Measurements from ENCODE around the gene DYNC1I1.
A peak's percentile ranks its signal among the peaks of the same experiment; 100 is the strongest.

Gene DYNC1I1

DNA sequence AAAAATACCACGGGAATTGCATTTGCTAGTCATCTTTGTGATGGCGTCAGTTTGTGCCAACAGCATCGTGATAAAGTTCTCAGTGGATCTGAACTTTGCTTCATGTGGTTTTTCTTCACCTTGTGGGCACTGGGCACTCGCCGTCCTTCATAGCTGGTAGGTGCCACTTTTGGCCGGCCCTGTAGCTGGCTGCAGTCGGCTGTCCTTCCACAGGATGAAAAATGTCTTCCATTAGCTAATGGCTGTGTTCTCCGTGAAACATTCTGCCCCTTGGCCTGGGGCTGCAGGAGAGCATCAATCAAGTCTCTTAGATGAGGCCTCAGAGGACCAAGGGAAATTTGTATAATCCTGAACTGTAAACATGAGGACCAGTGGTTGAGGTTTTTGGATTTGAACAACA lies 145.3 kb downstream of the DYNC1I1 start:
- Histone ChIP-seq H3K4me2 (ENCODE audit: low read depth, low read length, poor library complexity, severe bottlenecking) (peak overlapping the region; percentile 77), H3K79me2 (ENCODE audit: insufficient read depth, low read length) (no peaks in the 10 kb centered on the region), H3K9ac (ENCODE audit: low read depth, low read length, poor library complexity, severe bottlenecking) (no peak overlapping the region), H3K27me3 (ENCODE audit: insufficient read depth, low read length, poor library complexity, severe bottlenecking) (no peaks in the 10 kb centered on the region), H2AFZ (ENCODE audit: low read length) (0 out of 2 replicates have a peak overlapping the region, but pooled peaks have one; percentile 3), H4K20me1 (ENCODE audit: insufficient read depth, low read length, poor library complexity, severe bottlenecking) (no peaks in the 10 kb centered on the region), H3F3A (ENCODE audit: low read depth) (no peaks in the 10 kb centered on the region), H3K36me3 (ENCODE audit: insufficient read depth, low read length) (no peaks in the 10 kb centered on the region), H3K9me3 (ENCODE audit: insufficient read depth, low read depth, low read length) (no peaks in the 10 kb centered on the region), H3K4me3 (ENCODE audit: low read length, poor library complexity, severe bottlenecking) (peak overlapping the region; percentile 67), H3K9me2 (replicated peaks; ENCODE audit: low read depth, low read length) (no peaks in the 10 kb centered on the region), H3K4me1 (ENCODE audit: insufficient read depth, low read length, poor library complexity, severe bottlenecking) (no peaks in the 10 kb centered on the region)
- TF ChIP-seq CTCF (conservative IDR thresholded peaks at IDR 0.05; ENCODE audit: low read length) (no peak), EZH2phosphoT487 (IDR thresholded peaks at IDR 0.05; ENCODE audit: borderline replicate concordance) (no peak)

GRCh38 chr7:95919556-95919955 lies 147.2 kb downstream of the DYNC1I1 start:
- Histone ChIP-seq H3K4me2 (ENCODE audit: low read depth, low read length, poor library complexity, severe bottlenecking) (no peak overlapping the region), H3K4me1 (ENCODE audit: insufficient read depth, low read length, poor library complexity, severe bottlenecking) (no peaks in the 10 kb centered on the region), H3K4me3 (ENCODE audit: low read length, poor library complexity, severe bottlenecking) (no peak overlapping the region), H3F3A (ENCODE audit: low read depth) (no peaks in the 10 kb centered on the region), H3K79me2 (ENCODE audit: insufficient read depth, low read length) (no peaks in the 10 kb centered on the region), H2AFZ (ENCODE audit: low read length) (no peak overlapping the region), H4K20me1 (ENCODE audit: insufficient read depth, low read length, poor library complexity, severe bottlenecking) (no peaks in the 10 kb centered on the region), H3K27me3 (ENCODE audit: insufficient read depth, low read length, poor library complexity, severe bottlenecking) (no peaks in the 10 kb centered on the region), H3K36me3 (ENCODE audit: insufficient read depth, low read length) (no peaks in the 10 kb centered on the region), H3K9ac (ENCODE audit: low read depth, low read length, poor library complexity, severe bottlenecking) (no peak overlapping the region), H3K9me3 (ENCODE audit: insufficient read depth, low read depth, low read length) (no peaks in the 10 kb centered on the region), H3K9me2 (replicated peaks; ENCODE audit: low read depth, low read length) (no peaks in the 10 kb centered on the region)
- TF ChIP-seq CTCF (conservative IDR thresholded peaks at IDR 0.05; ENCODE audit: low read length), result peak; percentile 35
- TF ChIP-seq EZH2phosphoT487 (IDR thresholded peaks at IDR 0.05; ENCODE audit: borderline replicate concordance), result no peak

DNA sequence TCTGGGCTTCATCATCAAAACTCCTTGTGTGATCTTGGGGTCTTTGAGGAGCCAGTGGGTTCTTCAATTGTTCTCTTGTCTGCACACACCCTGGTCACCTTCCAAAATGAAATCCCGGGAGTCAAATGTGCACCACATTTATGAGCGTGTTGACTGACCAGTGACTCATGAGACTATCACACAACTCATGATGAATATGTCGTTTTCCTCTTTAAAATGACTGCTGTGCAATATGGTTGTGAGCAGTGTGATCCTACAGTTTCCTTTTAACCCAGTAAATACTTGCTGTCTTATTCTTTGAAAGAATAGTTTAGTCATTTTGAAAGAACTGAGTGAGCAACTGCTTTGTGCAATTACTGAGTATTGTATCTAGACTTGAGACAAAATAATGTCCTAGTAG lies 149.2 kb downstream of the DYNC1I1 start:
- no peaks in the 10 kb centered on the region for H3K9me2 ChIP-seq (replicated peaks; ENCODE audit: low read depth, low read length)
- no peak overlapping the region for H3K9ac ChIP-seq (ENCODE audit: low read depth, low read length, poor library complexity, severe bottlenecking)
- H3F3A ChIP-seq (ENCODE audit: low read depth), result no peaks in the 10 kb centered on the region
- H3K4me1 ChIP-seq (ENCODE audit: insufficient read depth, low read length, poor library complexity, severe bottlenecking), result no peaks in the 10 kb centered on the region
- H3K27me3 ChIP-seq (ENCODE audit: insufficient read depth, low read length, poor library complexity, severe bottlenecking), result no peaks in the 10 kb centered on the region
- H3K4me3 ChIP-seq (ENCODE audit: low read length, poor library complexity, severe bottlenecking), result no peak overlapping the region
- H4K20me1 ChIP-seq (ENCODE audit: insufficient read depth, low read length, poor library complexity, severe bottlenecking), result no peaks in the 10 kb centered on the region
- no peak overlapping the region for H3K4me2 ChIP-seq (ENCODE audit: low read depth, low read length, poor library complexity, severe bottlenecking)
- no peak overlapping the region for H2AFZ ChIP-seq (ENCODE audit: low read length)
- no peaks in the 10 kb centered on the region for H3K9me3 ChIP-seq (ENCODE audit: insufficient read depth, low read depth, low read length)
- H3K79me2 ChIP-seq (ENCODE audit: insufficient read depth, low read length), result no peaks in the 10 kb centered on the region
- no peaks in the 10 kb centered on the region for H3K36me3 ChIP-seq (ENCODE audit: insufficient read depth, low read length)
- TF ChIP-seq EZH2phosphoT487 (IDR thresholded peaks at IDR 0.05; ENCODE audit: borderline replicate concordance) (no peak), CTCF (conservative IDR thresholded peaks at IDR 0.05; ENCODE audit: low read length) (no peak)

Measured in Loucy (cell line).